Body of pancreas (tissue), 4 donors: ENCODE results near the gene MED16.

Source experiments
- CTCF ChIP-seq, 7 experiments: fragments of 450-650 bp in 4 of 7; fragments of 200-600 bp in 3 of 7; sonication (generic) in 3 of 7; IDR thresholded peaks; one replicate each; pipeline ENCODE4 v1.5.1; 2016 to 2019; ENCODE audit warnings: antibody characterized with exemption in 7 of 7
- POLR2A ChIP-seq, 3 donors: fragments of 450-650 bp; IDR thresholded peaks; one replicate each; pipeline ENCODE4 v1.6.1; 2016; ENCODE audit warnings: antibody characterized with exemption in 3 of 3, mild to moderate bottlenecking in 2 of 3

GRCh38 chr19:840519-841206 lies 52.3 kb downstream of the MED16 start, which contains the start of gene PRTN3:
- TF ChIP-seq POLR2A (IDR thresholded peaks at IDR 0.05) (no peak), CTCF (IDR thresholded peaks at IDR 0.05) (no peak)
